HG02610 (cell line): Measurements from ENCODE around the gene ETV6.

Experiments used
- ATAC-seq: cut with Tn5 transposase; IDR thresholded peaks from one replicate; pipeline ENCODE4 v1.9.1; 2021; ENCODE audit warnings: mild to moderate bottlenecking, moderate library complexity; ENCODE audit not compliant: unreplicated experiment

Gene ETV6

GRCh38 chr12:11821386-11822080 lies 172.1 kb downstream of the ETV6 start:
- no peak for ATAC-seq

- peak; percentile 58 for ATAC-seq
Observed at GRCh38 chr12:11822081-11822834, 172.8 kb downstream of the ETV6 start.

- ATAC-seq, result no peak
Observed at GRCh38 chr12:11823043-11823442, 173.6 kb downstream of the ETV6 start.

- no peak for ATAC-seq
Observed at GRCh38 chr12:11823593-11823992, 174.1 kb downstream of the ETV6 start.

GRCh38 chr12:11824069-11824468 lies 174.6 kb downstream of the ETV6 start:
- ATAC-seq, result no peak

- ATAC-seq, result no peak
Observed at GRCh38 chr12:11824736-11825135, 175.3 kb downstream of the ETV6 start.

- ATAC-seq, result no peak
Observed at GRCh38 chr12:11825278-11825677, 175.8 kb downstream of the ETV6 start.

- ATAC-seq, result no peak
Observed at GRCh38 chr12:11826574-11826973, 177.1 kb downstream of the ETV6 start.

DNA sequence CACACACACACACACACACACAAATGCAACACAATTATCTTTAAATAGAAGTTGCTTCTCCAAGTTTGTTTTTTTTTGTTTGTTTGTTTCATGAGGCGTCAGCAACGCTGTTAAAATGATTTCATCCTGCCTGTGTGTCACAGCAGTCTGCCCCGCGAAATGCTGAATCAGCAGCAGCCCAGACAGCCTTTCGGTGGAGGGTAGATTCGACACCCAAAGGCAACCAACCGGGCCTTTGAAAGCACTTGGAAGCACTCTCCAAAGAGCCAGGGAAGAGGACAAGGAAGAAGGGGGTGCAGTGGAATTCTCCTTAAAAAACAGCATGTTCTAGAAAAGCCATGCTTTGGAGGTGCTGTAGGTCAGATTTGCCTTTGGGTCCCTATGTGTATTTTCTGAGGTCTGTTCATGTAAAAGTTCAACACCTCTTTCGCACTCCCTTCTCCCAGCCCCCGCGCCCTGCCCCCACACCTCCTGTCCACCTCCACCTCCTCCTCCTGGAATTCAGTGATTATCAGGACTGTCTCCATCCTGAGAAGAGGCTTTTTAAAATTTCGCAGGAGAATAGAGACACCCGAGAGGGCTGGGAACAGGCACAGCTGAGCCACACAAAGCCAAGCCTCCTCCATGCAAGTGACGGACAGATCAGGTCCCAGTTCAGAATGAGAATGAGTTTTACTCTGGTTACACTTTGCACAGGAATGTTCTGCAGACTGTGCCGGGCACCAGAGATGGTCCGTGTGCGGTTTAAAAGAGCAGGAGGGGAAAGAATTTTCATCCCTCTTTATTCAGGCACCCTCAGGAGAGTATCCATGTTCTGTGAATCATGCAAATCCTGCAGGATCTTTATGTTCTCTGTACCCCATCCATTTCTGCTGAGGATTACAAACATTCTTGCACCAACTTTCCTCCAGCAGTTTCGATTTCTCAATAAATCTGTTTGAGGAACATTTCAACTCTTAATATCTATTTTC lies 177.9 kb downstream of the ETV6 start:
- ATAC-seq, result no peak

GRCh38 chr12:11829764-11830194 lies 180.3 kb downstream of the ETV6 start:
- no peak for ATAC-seq

- ATAC-seq, result no peak
Observed at GRCh38 chr12:11830307-11830801, 180.9 kb downstream of the ETV6 start.

GRCh38 chr12:11832093-11832492 lies 182.6 kb downstream of the ETV6 start:
- no peak for ATAC-seq

DNA sequence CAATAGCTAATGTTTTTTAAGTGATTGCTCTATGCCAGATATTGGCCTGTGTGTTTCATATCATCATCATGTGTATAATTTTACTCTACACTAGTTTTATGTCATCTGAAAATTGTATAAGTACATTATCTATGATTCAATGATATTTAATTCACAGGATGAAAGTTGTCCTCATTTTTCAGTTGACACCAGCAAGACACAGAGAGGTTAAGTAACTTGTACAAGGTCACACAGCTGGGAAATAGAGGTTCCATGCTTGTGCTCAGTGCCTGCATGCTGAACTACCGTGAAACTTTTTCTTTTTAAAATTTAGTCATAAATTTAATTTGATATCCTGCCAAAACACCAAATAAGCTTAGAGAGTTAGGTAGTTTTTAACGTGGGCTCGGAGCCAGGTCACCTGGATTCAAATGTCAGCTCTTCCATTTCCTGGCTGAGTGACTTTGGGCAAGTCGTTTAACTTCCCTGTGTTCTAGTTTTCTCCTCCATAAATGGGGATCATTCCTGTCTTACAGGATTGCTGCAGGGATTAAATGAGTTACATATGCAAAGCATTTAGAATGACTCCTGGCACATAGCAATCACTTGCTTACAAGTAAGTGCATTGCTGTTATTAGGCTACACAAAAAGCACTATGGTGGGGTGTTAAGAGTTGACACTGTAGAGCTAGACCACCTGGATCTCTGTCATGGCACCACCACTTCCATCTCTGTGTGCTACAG lies 183.9 kb downstream of the ETV6 start:
- ATAC-seq, result no peak

DNA sequence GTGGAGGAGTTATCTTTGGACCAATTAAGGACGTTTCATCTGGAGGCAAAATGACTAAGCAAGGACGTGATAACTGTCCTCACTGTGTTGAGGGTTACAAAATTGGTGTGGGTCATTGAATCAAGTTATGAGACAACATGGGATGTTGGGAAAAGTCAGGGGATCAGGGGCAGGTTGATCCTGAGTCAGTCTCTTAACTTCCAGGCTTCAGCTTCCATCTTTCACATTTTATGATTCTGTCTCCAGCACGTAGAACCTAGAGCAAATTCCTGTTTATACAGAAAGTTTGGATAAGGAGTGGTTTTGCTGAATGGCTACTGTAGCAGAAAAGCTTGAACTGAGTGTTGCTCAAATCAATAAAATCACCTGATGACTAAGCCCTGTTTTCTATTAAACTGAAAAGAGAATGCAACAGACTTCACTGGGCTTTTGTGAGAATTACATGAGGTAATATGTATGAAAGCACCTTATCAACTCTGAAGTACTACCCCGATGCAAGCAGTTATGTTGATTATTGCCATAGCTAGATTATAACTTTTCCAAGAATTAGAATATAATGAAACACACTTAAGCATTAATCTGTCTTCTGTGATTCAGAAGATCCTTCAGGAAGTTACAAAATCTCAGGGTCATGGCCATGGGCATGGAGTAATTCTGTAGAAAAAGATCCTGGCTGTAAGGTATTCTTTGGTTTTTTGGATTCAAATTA lies 184.8 kb downstream of the ETV6 start:
- no peak for ATAC-seq

DNA sequence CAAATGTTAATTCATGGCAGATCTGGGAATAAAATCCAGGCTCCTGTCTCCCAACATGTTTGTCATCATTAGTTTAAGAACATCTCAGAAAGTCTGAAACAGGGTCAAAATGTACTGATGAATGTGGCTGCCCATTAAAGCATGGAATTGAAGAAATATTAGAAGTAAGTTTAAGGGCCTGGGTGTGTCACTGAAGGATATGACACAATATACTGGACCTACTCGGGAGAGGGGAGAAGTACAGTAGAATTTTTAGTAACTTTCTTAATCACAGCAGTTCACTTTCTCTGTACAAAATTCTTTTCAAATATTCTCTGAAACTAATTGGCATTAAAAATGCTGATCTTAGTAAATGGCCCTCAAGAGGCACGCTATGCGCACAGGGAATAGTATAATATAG lies 185.5 kb downstream of the ETV6 start:
- no peak for ATAC-seq

GRCh38 chr12:11836282-11837151 lies 187.0 kb downstream of the ETV6 start:
- peak; percentile 91 for ATAC-seq

DNA sequence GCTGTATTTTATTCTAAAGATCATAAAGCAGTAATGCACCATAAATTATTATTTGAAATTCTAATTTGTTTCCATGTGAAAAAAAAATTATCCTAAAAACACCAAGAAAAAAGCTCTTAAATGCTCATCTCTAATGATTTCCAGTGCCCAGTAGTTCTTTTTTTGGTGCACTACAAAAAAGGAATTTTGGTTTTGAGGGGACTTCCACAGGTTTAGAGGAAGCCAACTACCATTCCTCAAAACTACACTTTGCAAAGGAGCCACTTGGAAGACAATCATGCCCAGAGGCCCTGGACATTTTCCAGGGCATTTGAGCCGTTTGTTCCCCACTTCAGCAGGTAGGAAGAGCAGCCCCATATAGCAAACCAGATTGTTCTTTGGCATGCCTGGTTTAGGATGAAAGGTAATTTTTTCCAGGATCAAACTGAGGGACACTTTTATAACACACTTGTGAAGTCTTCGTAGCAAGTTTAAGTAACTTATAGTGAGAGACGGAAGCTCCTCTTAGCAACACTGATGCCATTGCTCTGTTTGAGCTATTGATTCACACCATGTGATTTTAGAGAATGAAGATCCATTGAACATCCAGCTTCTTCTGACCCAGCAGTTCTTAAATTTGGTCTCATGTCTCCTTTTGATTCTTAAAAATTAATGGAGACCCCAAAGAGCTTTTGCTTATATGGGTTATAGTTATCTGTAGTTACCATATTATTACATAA lies 187.9 kb downstream of the ETV6 start:
- no peak for ATAC-seq

DNA sequence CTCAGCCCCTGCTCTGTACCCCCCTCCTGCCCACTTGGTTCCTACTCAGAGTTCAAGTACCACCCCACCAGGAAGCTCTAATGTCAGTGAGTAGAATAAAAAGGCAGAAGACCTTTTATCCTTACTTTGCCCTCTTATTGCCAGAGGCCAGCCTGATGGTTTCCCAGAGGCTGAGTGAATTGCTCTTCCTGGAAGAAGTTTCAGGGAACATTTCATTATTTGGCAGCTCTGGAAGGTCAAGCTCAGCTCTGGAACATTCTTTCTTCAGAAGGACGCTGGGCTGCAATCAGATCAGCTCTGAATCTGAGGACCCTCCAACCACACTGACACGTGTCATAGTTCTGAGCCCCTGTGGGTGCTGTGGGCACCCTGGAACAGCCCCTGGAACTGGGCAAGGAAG lies 188.9 kb downstream of the ETV6 start:
- no peak for ATAC-seq
